ENCODE data around the gene ACKR3.

DNA sequence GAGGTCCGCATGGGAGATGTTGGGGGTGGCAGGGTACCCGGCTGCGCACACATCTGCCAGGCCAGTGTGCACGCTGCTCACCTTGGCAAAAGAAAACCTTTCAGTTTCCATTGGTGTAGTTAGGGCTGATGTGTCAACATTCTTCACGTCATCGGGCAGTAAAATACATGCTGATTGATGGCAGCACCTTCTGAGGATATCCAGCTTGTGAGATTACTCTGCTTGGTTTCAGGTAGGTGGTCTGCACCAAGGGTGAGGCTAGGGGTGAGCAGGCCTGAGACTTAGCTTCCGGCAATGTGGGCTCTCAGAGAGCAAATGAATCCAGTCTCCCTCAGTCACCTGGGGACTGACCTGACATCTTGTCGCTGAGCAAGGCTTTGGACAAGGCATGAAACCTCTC, 19.3 kb upstream of the ACKR3 start:
- no peak for TF ChIP-seq POLR2A (IDR thresholded peaks at IDR 0.05)
- TF ChIP-seq, protein P1, sequence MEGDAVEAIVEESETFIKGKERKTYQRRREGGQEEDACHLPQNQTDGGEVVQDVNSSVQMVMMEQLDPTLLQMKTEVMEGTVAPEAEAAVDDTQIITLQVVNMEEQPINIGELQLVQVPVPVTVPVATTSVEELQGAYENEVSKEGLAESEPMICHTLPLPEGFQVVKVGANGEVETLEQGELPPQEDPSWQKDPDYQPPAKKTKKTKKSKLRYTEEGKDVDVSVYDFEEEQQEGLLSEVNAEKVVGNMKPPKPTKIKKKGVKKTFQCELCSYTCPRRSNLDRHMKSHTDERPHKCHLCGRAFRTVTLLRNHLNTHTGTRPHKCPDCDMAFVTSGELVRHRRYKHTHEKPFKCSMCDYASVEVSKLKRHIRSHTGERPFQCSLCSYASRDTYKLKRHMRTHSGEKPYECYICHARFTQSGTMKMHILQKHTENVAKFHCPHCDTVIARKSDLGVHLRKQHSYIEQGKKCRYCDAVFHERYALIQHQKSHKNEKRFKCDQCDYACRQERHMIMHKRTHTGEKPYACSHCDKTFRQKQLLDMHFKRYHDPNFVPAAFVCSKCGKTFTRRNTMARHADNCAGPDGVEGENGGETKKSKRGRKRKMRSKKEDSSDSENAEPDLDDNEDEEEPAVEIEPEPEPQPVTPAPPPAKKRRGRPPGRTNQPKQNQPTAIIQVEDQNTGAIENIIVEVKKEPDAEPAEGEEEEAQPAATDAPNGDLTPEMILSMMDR (IDR thresholded peaks at IDR 0.05 in 4 of 5, conservative IDR thresholded peaks at IDR 0.05 in 1 of 5), result no peak

Measured in gastrocnemius medialis (tissue), 4 donors.